ENCODE results near the gene GATC.

GRCh38 chr12:120475643-120476042 lies 29.4 kb downstream of the GATC start:
- TF ChIP-seq, protein P1, sequence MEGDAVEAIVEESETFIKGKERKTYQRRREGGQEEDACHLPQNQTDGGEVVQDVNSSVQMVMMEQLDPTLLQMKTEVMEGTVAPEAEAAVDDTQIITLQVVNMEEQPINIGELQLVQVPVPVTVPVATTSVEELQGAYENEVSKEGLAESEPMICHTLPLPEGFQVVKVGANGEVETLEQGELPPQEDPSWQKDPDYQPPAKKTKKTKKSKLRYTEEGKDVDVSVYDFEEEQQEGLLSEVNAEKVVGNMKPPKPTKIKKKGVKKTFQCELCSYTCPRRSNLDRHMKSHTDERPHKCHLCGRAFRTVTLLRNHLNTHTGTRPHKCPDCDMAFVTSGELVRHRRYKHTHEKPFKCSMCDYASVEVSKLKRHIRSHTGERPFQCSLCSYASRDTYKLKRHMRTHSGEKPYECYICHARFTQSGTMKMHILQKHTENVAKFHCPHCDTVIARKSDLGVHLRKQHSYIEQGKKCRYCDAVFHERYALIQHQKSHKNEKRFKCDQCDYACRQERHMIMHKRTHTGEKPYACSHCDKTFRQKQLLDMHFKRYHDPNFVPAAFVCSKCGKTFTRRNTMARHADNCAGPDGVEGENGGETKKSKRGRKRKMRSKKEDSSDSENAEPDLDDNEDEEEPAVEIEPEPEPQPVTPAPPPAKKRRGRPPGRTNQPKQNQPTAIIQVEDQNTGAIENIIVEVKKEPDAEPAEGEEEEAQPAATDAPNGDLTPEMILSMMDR (IDR thresholded peaks at IDR 0.05), result no peak
- TF ChIP-seq POLR2A (IDR thresholded peaks at IDR 0.05) (no peak), POLR2AphosphoS5 (IDR thresholded peaks at IDR 0.05) (no peak), EP300 (IDR thresholded peaks at IDR 0.05) (no peak)
